Globus pallidus (tissue), 1 donor: ENCODE measurements around the gene JOSD1.

Source experiments
- DNase-seq: peaks from one replicate; pipeline ENCODE4 v3.0.0-alpha.2; 2015; ENCODE audit warnings: low spot score

JOSD1 gene

DNA sequence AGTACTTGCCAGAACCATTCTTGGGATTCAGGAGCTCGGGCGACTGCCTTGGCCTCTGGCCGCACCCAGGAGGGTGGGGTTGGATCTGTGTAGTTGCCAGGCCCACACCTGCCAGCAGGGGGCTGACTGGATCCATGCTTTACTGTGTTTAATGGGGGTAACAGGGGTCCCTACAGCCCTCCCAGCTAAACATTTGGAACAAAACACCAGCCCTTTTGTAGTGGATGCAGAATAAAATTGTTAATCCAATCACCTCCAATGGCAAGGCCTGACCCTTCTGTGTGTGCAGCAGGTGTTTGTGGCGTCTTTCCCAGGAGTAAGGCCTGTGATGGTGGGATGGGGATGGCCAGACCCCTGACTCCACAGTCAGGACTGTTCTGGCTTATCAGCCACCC lies 32.6 kb upstream of the JOSD1 start:
- peak; percentile 73 for DNase-seq

DNA sequence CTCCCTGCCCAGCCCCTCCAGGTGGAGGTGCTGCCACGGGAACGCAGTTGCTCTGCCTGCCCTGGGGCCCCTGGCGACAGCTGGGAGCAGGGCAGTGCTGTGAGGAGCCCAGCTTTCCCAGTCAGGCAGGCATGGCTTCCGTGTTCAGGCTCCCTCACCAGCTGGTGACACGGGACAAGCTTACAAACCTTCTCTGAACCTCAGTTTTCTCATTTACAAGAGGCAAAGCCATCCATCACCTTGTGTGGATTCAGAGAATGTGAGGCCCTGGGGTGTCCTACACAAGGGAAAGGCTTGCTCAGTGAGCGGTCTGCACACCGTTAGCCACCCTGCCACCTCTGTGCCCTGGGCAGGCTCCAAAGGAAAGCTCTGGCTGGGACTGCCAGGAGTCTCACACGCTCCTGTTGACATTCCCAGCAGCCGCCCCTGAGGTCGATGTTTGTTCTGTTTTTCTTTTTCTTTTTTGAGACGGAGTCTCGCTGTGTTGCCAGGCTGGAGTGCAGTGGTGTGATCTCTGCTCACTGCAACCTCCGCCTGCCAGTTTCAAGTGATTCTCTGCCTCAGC lies 31.6 kb upstream of the JOSD1 start:
- no peak for DNase-seq

DNA sequence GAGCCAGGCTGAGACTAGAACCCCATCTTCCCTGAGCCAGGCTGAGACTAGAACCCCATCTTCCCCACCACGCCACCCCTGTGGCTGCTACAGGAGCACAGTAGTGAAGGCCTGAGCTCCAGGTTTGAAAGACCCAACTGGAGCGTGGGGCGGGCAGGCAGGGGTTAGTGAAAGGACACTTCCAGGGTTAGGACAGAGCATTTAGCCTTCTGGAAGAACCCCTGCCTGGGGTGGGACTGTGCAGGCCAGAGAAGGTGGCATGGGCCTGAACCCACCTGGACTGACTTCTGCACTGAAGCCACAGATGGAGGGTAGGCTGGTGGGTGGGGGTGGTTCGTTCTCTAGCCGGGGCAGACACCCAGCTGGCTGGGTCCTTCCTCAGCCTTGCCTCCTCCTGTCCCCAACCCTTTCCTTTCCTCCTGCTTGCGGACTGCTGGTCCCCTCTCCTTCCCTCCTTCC lies 31.0 kb upstream of the JOSD1 start:
- DNase-seq: no peak

DNA sequence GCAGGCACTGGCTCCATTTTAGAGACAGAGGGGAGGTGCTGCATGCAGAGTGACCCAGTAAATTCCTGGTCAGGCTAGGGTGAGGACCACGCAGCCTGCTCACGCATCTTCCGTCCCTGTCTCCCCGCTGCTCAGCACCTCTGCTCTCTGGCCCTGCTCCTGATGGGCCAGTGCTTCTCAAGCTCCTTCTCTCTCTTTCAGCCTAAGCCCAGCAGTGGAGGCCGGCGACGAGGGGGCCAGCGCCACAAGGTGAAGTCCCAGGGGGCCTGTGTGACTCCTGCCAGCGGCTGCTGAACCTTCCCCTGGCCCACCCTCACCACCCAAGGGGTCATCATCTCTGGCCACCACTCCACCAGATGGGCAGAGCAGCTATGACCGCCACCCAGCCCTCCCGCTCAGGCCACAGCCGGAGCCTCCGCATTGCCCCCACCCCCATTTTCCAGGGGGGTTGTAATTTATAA lies 29.7 kb upstream of the JOSD1 start:
- DNase-seq: no peak

DNA sequence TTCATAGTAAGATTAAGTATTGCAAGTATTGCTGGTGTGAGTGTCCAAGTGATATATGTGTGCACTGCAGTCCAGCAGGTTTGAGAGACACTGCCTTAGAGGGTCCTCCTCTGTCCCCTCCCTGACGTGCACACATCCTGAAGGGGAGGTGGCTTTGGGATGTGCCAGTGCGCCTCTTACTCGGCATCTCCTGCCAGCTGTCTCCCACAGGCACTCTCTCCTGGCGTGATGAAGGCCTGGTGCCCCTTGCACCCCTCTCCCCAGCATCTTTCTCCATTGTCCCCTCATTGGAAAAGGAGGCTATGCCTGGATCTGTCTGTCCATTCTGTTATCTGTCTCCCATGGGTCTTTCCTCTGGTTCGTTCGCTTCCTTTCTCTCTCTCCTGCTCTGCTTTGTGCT lies 29.2 kb upstream of the JOSD1 start:
- DNase-seq: no peak

DNA sequence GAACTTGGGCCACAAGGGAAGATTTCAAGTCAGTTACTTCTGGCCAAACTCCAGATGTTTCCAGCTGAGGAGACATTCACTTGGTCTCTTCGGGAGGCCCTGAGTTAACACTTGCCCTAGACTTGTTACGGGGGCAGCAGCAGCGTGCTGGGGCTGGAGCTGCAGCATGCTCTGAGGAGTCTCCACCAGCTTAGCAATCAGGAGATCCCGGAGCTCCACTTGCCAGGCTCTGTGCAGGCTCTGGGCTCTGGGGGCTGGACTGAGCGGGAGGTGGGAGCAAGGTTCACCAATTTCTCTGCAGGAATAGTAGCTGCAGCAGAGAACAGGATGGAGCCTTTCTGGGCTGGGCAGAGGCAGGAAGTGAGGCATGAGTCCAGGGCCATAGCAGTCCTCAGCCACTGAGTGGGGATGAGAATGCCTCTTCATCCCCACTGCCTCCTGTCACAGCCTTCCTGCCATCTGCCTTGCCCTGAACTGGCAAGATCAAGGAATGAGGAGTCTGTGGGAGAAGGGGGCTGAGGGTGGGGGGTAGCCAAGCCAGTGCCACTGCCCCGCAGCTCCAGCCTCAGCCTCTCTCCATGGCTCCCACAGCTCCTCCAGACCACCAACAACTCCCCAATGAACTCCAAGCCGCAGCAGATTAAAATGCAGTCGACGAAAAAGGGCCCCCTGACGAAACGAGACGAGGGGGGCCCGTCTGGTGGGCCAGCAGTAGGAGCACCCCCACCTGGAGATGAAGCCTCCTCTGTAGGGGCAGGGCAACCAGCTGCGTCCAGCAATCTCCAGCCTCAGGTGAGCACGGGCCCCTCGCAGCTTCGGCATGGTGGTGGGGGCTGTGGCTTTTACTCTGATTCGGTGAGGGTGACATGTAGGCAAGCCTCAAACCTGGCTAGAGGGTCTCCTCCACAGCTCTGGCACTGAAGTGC lies 28.4 kb upstream of the JOSD1 start:
- DNase-seq: no peak

DNA sequence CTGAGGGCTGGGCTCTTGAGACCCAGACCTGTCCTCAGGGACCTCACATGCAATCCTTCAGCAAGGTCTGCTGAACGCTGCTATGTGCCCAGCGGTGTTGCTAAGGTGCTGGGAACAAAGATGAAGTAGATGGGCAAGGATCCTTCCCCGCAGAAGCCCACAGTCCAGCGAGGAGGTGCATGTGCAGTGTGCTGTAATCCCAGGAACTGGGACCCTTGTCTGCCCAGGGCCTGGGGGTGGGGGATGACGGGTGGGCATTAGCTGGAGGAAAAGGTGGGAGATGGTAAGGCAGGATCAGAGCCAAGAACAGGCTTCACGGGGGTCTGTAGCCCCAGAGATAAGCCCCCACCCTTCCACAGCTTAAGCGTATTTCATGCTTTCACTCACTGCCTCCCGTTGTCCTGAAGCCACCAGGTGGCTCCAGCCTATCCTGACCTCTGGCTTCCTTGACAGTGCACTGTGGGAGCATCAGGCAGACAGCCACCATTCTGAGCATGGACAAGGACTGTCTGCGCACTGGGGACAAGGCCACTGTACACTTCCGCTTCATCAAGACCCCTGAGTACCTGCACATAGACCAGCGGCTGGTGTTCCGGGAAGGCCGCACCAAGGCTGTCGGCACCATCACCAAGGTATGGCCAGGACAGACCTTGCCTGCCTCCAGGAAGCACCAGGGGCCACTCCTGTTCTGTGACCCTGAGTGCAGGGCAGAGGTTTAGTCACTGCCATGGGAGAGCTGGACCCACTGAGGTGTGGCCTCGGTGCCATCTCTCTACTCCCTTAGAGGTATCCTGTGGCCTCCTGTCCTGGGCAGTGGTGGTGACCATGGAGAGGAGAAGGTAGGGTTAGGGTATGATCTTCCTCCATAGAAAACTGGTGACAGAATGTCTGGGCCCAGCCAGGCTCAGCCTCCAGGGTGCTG lies 27.0 kb upstream of the JOSD1 start:
- DNase-seq: no peak

DNA sequence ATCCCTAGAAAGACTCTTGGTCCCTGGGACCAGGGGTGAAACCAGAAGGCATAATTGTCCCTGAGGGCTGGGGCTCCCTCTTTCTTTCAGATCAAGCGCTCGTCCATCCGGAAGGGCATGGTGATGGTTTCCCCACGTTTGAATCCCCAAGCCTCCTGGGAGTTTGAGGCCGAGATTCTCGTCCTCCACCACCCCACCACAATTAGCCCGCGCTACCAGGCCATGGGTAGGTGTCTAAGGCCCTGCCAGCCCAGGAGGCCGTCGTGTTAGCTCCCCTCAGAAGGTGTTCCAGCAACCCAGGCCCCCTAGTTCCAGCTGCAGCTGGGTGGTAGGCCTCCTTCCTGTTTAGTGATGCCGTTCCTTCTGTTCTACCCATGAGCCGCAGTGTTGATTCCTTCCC lies 26.4 kb upstream of the JOSD1 start:
- DNase-seq: no peak

DNA sequence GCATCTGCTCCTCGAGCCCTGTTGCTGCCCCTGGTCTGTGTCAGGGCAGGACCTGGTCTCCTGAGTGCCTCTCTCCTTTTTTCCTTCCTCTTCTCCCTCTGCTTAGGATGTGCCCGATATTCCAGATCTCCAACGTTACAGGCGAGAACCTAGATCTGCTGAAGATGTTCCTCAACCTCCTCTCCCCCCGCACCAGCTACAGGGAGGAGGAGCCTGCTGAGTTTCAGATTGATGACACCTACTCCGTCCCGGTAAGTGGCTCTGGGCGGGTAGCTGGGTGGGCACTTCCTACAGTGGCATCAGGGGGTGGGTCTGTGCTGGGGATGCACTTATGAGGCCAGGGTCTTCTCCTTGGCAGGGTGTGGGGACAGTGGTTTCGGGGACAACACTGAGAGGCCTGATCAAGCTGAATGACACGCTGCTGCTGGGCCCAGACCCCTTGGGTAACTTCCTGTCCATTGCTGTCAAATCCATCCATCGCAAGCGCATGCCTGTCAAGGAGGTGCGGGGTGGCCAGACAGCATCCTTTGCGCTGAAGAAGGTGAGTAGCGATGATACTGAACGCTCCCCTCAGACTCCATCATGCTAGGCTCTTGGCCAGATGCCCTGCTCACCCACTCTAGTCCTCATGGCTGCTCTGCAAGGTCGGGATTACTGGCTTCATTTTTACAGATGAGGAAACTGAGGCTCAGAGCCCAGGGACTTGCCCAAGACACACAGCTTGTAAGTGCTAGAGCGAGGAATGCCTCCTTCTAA lies 25.3 kb upstream of the JOSD1 start:
- DNase-seq: no peak

DNA sequence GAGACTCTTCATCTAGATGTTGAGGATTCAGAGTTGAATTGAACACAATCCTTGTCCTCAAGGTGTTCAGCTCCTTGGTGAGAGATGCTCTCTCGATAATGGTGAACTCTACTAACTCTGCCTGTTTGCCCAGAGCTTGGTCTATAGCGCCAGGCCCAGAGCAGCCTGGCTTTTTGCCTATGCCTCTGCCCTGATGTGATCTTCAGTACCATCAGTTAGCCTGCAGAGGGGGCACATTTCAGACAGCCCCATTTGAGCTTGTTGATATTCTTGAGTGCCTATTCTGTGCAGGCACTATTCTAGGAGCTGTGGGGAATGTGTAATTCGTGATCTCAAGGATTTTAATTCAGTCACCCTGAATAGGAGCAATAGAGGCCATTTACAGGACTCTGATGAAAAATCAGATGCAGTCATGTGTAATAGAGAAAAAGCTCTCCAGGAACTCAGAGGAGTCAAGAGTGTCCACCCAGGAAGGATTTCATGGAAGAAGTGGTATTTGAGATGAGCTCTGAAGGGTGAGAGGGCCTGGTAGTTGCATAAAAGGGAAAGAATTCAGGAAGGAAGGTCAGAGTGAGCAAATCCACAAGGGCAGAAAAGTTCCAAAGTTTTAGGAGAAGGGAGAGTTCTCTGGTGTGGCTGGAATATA lies 24.3 kb upstream of the JOSD1 start:
- peak; percentile 89 for DNase-seq

DNA sequence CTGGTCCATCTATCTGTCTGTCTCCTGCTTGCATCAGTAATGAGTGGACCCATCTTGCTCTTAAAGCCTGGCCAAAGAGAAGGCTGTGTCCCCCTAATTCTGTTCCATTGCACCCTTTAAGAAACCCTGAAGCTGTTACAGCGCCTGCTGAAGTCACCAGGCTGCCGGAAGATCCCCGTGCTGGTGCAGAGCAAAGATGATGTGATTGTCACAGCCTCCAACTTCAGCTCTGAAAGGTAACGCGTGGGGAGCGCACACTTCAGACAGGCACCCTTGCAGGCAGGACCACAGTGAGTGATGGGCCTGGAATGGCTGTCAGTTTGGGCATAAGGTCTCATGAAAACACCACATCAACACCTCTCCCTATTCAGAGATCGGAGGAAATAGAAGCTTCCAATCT lies 23.4 kb upstream of the JOSD1 start:
- no peak for DNase-seq

DNA sequence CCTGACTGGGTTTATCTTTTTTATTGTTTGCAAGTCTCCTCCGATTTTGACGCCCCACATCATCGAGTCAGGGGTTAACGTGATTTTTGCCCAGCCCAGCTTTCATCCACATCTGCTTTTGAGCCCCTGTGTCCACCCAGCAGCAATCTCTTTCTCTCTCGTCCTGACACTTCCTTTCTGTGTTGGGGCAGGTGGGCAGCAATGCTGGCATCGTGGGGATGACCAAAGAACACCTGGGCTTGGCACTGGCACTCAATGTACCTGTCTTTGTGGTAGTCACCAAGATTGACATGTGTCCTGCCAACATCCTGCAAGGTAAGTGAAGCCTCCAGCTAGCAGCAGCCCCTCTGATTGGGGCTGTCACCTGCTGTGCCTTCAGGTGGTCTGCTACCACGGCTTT lies 20.8 kb upstream of the JOSD1 start:
- no peak for DNase-seq

DNA sequence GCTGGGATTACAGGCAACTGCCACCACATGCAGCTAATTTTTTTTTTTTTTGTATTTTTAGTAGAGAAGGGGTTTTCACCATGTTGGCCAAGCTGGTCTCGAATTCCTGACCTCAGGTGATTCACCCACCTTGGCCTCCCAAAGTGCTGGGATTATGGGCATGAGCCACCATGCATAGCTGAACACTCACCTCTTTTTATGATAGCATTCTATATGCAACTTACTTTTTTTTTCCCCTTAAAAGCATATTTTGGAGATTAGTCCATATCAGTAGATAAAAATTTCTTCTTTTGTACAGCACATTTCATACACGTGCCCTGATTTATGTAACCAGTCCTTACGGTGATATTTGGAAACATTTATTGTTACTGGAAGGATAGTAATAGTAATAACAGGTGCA lies 19.6 kb upstream of the JOSD1 start:
- DNase-seq: no peak

DNA sequence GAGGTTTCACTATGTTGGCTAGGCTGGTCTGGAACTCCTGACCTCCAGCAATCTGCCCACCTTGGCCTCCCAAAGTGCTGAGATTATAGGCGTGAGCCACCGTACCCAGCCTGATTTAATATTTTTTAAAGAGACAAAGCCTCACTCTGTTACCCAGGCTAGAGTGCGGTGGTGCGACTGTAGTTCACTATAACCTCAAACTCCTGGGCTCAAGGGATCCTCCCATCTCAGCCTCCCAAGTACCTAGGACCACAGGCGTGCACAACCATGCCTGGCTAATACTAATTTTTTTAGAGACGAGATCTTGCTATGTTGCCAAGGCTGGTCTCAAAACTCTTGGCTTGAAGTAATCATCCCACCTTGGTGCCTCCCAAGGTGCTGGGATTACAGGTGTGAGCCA lies 18.5 kb upstream of the JOSD1 start:
- DNase-seq: no peak

DNA sequence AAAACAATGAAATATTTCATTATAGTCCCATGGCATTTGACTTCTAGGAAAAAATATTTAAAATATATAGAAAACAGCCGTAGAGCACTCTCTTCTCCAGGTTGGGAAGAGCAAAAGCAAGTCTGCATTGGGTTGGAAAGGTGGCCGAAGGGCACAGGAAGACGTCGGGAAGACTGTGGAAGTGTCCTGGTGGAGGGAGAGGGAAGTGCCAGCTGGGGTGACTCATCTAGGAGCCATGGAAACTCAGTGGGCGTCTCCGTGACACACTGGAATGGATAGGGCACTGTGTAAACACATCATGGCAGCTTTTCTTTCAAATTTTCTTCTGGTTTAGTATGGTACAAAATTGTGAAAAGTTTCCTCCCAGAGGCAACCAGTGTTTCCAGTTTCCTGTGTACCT lies 17.7 kb upstream of the JOSD1 start:
- no peak for DNase-seq

DNA sequence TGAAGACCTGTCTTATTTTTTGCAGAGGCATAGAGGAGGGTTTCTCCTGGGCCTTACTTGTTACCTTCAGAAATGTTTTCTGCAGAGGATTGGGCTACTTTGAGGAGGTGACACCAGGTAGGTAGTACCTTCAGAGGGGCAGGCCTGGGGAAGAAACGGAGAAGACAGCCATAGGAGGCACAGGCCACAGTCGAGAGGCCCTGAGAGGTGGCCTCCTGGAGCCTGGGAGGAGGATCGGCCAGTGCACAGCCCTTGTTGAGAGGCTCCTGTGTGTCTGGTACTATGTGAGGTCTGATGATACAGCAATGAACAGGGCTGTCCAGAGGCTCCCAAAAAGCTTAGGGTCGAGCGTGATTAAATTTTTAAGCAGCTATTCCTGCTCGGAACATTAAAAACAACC lies 16.5 kb upstream of the JOSD1 start:
- no peak for DNase-seq

DNA sequence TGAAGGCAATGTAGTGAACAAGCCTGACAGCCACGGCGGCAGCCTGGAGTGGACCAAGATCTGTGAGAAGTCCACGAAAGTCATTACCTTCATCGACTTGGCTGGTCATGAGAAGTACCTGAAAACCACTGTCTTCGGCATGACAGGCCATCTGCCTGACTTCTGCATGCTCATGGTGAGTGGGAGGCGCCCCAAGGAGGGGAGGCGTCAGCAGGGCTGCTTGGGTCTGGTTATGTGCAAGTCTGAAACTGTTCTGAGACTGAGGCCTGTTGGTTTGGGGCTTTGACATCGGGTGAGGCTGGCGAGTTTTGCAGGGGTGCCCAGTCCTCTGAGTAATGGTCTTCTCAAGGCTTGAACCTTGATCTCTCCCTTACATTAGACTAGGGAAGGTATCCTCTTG lies 16.1 kb upstream of the JOSD1 start:
- no peak for DNase-seq

DNA sequence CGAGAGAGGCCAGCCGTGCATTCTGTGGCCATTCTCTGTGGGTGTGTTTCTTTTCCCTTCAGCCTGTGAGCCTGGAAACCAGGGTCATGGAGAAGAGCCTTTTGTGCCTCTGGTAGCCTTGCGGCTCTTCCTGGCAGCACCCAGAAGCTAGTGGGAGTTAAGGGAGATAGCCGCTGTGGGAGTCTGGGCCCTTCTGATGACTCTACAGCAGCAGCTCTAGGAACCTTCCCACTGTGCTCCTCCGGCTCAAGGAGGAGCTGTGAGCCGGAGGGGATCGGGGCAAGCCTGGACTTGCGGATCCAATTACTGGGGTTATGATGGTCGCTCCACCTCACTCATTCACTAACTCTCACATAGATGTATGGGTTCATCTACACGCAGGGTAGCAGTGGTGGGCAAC lies 15.5 kb upstream of the JOSD1 start:
- DNase-seq: no peak

DNA sequence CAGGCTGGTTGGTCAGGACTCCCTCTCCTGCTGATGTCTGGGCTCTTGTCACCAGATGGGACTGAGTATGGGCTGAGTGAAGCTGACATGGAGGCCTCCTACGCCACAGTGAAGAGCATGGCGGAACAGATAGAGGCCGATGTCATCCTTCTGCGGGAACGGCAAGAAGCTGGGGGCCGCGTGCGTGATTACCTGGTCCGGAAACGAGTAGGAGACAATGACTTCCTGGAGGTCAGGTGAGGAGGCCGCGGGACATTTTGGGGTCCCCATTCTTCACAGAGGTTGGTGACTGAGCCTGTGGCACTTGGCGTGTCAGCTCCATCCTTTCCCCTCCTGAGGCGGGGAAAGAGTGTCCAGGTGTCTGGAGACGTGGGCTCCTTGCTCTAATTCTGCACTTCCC lies 15.1 kb upstream of the JOSD1 start:
- no peak for DNase-seq

DNA sequence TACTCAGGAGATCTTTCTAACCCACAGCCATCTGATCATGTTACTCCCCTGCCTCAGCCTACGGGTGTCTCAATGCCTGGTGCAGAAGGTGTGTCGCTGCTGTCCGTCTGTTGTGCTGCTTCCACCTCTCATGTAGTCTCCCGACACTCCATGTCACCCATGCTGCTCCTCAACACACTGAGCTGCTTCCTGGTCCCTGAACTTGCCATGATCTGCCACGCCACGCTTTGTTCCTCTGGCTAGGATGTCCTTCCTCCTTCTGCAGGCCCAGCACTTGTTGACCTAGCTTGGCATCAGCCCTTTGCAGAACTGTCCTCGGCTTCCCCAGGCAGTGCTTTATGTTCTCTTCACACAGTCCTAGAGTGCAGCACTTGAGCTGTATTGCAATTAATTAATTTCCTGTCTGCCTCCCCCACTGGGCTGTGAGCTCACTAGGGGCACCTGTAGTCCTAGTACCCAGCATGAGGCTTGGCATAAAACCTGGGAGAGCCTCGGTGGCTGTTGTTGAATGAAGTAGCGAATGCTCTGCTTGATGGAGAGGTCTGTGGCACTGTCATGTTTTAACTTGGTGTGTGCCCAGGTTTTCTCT lies 14.5 kb upstream of the JOSD1 start:
- DNase-seq: no peak

DNA sequence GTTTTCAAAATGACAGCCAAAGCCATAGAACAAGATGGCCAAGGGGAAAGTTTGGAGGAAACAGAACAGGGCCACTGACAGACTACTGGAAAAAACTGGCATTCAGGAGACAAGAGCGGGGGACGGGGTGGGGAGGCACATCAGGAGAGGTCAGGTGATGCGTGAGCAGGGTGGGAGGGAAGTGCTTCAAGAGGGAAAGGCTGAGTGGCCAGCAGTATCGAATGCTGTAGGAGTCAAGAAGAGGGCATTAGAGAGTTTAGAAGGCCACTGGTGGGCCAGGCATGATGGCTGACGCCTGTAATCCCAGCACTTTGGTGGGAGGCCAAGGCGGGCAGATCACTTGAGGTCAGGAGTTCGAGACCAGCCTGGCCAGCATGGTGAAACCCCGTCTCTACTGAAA lies 13.2 kb upstream of the JOSD1 start:
- DNase-seq: no peak
